ENCODE measurements around the gene MVK.

DNA sequence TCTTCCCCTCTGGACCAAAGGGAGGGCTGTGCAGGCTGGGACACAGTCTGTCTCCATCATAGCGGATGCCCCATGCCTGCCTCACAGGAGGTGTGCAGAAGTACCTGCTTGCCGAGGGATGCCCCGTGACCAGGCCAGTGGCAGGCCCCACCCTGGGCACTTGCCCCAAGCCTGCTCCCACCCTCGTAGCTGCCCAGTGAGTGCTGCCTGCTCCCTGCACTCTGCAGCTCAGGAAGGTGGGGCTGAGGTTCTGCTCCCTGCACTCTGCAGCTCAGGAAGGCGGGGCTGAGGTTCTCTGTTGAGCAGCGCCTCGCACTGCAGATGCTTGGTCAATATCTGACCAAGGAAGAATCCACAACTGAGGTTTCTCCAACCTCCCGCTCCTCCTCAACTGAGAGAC, 7.2 kb upstream of the MVK start:
- TF ChIP-seq NFRKB (IDR thresholded peaks at IDR 0.05) (no peak), ELF4 (IDR thresholded peaks at IDR 0.05) (no peak), SUZ12 (IDR thresholded peaks at IDR 0.05) (no peak), SP1 (IDR thresholded peaks at IDR 0.05) (no peak), HDGF (IDR thresholded peaks at IDR 0.05; ENCODE audit: borderline replicate concordance) (no peak), FOXK2 (IDR thresholded peaks at IDR 0.05) (no peak), BHLHE40 (IDR thresholded peaks at IDR 0.05; ENCODE audit: borderline replicate concordance) (no peak), FOXM1 (IDR thresholded peaks at IDR 0.05; ENCODE audit: borderline replicate concordance) (no peak), TARDBP (IDR thresholded peaks at IDR 0.05) (no peak), ARNT (IDR thresholded peaks at IDR 0.05) (no peak)
- TF ChIP-seq, protein P1, sequence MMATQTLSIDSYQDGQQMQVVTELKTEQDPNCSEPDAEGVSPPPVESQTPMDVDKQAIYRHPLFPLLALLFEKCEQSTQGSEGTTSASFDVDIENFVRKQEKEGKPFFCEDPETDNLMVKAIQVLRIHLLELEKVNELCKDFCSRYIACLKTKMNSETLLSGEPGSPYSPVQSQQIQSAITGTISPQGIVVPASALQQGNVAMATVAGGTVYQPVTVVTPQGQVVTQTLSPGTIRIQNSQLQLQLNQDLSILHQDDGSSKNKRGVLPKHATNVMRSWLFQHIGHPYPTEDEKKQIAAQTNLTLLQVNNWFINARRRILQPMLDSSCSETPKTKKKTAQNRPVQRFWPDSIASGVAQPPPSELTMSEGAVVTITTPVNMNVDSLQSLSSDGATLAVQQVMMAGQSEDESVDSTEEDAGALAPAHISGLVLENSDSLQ (IDR thresholded peaks at IDR 0.05) = no peak

All from HEK293T (cell line).